ENCODE data around the gene FOXO6. TPM values are rescaled to one million over a fixed set of nuclear protein-coding genes. Genes with fewer than 3 reads are reported as not detected.

The FOXO6 gene
- total RNA-seq, 1 donor from 2014 or later, result 11.7 TPM

DNA sequence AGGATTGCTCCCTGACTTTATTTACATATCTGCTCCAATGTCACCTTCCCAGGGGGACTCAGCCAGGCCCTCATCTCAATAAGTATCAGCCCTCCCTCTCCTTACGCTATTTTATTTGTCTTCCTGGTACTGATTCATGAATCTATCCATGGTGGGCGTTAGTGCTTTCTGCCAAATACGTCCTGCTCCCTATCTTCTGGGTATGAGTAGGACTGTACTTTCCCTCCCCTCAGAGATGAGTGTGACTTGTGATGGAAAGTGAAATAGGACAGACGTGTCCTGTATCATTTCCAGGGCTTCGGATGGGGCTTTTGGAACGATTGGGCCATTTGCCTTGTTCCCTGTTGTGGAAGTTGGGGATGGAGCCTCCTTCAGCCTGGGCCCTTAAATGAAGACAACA, 47.5 kb downstream of the FOXO6 start:
- DNase-seq, result no peak
- Mint-ChIP-seq H3K27ac (ENCODE audit: unreplicated experiment) (no peak overlapping the region), H3K4me3 (ENCODE audit: unreplicated experiment) (no peak overlapping the region), H3K4me1 (ENCODE audit: low read depth, unreplicated experiment) (peaks cover 24% of the 10 kb centered on the region), H3K36me3 (ENCODE audit: unreplicated experiment) (peaks cover 6% of the 10 kb centered on the region), H3K27me3 (ENCODE audit: unreplicated experiment) (peaks cover 7% of the 10 kb centered on the region), H3K9me3 (ENCODE audit: unreplicated experiment) (peaks cover 5% of the 10 kb centered on the region)
- TF ChIP-seq, protein P1, sequence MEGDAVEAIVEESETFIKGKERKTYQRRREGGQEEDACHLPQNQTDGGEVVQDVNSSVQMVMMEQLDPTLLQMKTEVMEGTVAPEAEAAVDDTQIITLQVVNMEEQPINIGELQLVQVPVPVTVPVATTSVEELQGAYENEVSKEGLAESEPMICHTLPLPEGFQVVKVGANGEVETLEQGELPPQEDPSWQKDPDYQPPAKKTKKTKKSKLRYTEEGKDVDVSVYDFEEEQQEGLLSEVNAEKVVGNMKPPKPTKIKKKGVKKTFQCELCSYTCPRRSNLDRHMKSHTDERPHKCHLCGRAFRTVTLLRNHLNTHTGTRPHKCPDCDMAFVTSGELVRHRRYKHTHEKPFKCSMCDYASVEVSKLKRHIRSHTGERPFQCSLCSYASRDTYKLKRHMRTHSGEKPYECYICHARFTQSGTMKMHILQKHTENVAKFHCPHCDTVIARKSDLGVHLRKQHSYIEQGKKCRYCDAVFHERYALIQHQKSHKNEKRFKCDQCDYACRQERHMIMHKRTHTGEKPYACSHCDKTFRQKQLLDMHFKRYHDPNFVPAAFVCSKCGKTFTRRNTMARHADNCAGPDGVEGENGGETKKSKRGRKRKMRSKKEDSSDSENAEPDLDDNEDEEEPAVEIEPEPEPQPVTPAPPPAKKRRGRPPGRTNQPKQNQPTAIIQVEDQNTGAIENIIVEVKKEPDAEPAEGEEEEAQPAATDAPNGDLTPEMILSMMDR (IDR thresholded peaks at IDR 0.05; ENCODE audit: partially characterized antibody, unreplicated experiment), result no peak

DNA sequence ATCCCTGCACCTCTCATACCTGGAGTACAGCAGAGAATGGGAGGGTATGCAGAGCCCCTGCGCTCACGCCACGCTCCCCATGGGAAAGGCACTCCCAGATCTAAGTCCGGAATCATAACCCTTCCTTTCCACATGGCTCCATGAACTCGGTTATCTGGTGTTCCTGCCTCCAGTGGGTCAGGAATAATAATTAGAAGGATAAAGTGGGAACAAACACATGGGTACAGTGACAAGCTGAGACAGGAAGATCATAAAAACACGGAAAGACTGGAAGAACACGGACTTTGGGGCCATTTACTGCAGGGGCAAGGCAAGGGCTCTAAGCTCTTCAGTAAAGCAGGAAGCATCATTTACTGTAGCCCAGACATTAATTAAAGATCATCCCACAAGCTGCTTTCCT, 48.6 kb downstream of the FOXO6 start:
- no peak for DNase-seq
- no peak overlapping the region for H3K4me3 Mint-ChIP-seq (ENCODE audit: unreplicated experiment)
- H3K9me3 Mint-ChIP-seq (ENCODE audit: unreplicated experiment), result peaks cover 5% of the 10 kb centered on the region
- H3K27ac Mint-ChIP-seq (ENCODE audit: unreplicated experiment), result no peak overlapping the region
- peaks cover 25% of the 10 kb centered on the region for H3K4me1 Mint-ChIP-seq (ENCODE audit: low read depth, unreplicated experiment)
- TF ChIP-seq, protein P1 (IDR thresholded peaks at IDR 0.05; ENCODE audit: partially characterized antibody, unreplicated experiment), result no peak
- H3K36me3 Mint-ChIP-seq (ENCODE audit: unreplicated experiment), result peaks cover 6% of the 10 kb centered on the region
- H3K27me3 Mint-ChIP-seq (ENCODE audit: unreplicated experiment), result peaks cover 9% of the 10 kb centered on the region

DNA sequence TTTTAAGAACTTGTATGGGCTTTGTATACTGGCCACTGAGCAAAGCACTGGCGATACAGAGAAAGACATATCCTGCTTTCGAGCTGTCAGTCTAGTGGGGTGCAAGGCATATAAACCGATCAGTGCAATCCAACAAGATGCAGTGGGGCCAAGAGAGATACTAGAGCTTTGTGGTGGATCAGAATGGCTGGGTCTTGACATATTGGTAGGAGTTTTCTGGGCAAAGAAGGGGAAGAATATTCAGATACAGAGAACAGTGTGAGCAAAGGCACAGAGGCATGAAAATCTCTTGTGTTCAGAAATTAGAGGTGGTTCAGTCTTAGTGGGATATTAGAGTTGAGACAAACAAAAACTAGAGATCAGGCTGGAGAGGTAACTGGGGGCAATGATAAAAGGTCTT, 49.2 kb downstream of the FOXO6 start:
- no peak for DNase-seq
- H3K27ac Mint-ChIP-seq (ENCODE audit: unreplicated experiment), result no peak overlapping the region
- peaks cover 9% of the 10 kb centered on the region for H3K27me3 Mint-ChIP-seq (ENCODE audit: unreplicated experiment)
- peak overlapping the region; percentile 9 for H3K4me3 Mint-ChIP-seq (ENCODE audit: unreplicated experiment)
- H3K36me3 Mint-ChIP-seq (ENCODE audit: unreplicated experiment), result peaks cover 6% of the 10 kb centered on the region
- H3K4me1 Mint-ChIP-seq (ENCODE audit: low read depth, unreplicated experiment), result peaks cover 19% of the 10 kb centered on the region
- H3K9me3 Mint-ChIP-seq (ENCODE audit: unreplicated experiment), result peaks cover 5% of the 10 kb centered on the region
- TF ChIP-seq, protein P1 (IDR thresholded peaks at IDR 0.05; ENCODE audit: partially characterized antibody, unreplicated experiment), result no peak

DNA sequence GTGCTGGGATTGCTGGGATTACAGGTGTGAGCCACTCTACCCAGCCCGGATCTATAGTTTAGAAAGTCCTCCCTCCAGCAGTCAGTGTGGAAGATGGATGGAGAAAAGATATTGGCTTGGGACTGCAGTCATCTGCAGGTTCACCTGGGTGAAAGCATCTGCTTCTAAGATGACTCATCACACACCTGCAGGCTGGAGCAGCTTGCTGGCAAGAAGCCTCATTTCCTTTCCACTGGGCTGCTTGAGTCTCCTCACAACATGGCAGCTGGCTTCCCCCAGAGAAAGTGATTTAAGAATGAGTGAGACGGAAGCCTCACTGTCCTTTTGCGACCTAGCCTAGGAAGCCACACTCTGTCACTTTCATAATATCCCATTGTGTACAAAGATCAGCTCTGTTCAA, 50.0 kb downstream of the FOXO6 start:
- Mint-ChIP-seq H3K27me3 (ENCODE audit: unreplicated experiment) (peaks cover 9% of the 10 kb centered on the region), H3K36me3 (ENCODE audit: unreplicated experiment) (peaks cover 6% of the 10 kb centered on the region), H3K9me3 (ENCODE audit: unreplicated experiment) (peaks cover 5% of the 10 kb centered on the region), H3K4me1 (ENCODE audit: low read depth, unreplicated experiment) (peaks cover 19% of the 10 kb centered on the region), H3K27ac (ENCODE audit: unreplicated experiment) (no peak overlapping the region), H3K4me3 (ENCODE audit: unreplicated experiment) (no peak overlapping the region)
- DNase-seq, result no peak
- TF ChIP-seq, protein P1 (IDR thresholded peaks at IDR 0.05; ENCODE audit: partially characterized antibody, unreplicated experiment), result no peak

DNA sequence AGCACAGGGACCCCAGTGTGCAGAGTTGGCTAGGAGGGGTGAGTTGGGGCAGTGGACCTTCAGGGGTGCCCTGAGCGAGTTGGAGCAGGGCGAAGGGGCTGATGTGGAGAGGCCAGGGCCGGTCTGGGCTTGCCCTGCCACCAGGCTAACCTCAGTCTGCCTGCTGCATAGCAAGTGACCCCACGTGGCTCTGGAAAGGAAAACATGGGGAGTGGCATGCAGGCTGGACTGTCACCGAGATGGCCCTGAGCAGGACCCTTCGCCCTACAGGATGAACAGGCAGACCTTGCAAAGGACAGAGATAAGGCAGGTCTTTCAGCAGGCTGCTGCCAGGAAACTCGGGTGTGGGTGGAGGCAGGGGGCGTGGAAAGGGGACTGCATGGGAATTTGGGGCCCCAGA, 51.5 kb downstream of the FOXO6 start:
- no peak overlapping the region for H3K27ac Mint-ChIP-seq (ENCODE audit: unreplicated experiment)
- peaks cover 6% of the 10 kb centered on the region for H3K36me3 Mint-ChIP-seq (ENCODE audit: unreplicated experiment)
- H3K4me1 Mint-ChIP-seq (ENCODE audit: low read depth, unreplicated experiment), result peaks cover 22% of the 10 kb centered on the region
- peaks cover 15% of the 10 kb centered on the region for H3K27me3 Mint-ChIP-seq (ENCODE audit: unreplicated experiment)
- H3K9me3 Mint-ChIP-seq (ENCODE audit: unreplicated experiment), result peaks cover 13% of the 10 kb centered on the region
- TF ChIP-seq, protein P1 (IDR thresholded peaks at IDR 0.05; ENCODE audit: partially characterized antibody, unreplicated experiment), result no peak
- DNase-seq, result no peak
- H3K4me3 Mint-ChIP-seq (ENCODE audit: unreplicated experiment), result no peak overlapping the region
